ENCODE results near the gene SLC35A4. TPM values are rescaled to one million over a fixed set of nuclear protein-coding genes. Genes with fewer than 3 reads are reported as not detected.
A peak's percentile ranks its signal among the peaks of the same experiment; 100 is the strongest.

The SLC35A4 gene
- total and polyA plus RNA-seq, 2 of the 13 experiments (the other 11 are each of a cell fraction or from before 2014, with no cell fraction given), result 0.71 to 4.0 TPM

- TF ChIP-seq BRD4 (CRISPR knock-in tag; IDR thresholded peaks at IDR 0.05) (no peak), HDAC6 (IDR thresholded peaks at IDR 0.05; ENCODE audit: low read depth, low read length) (no peak), ZBTB4 (CRISPR knock-in tag; IDR thresholded peaks at IDR 0.05; ENCODE audit: borderline replicate concordance) (no peak), SPEN (CRISPR knock-in tag; IDR thresholded peaks at IDR 0.05; ENCODE audit: low read depth) (no peak), ZNF567 (CRISPR knock-in tag; IDR thresholded peaks at IDR 0.05; ENCODE audit: borderline replicate concordance) (no peak), SUZ12 (IDR thresholded peaks at IDR 0.05; ENCODE audit: low read depth, low read length) (no peak), ZNF230 (CRISPR knock-in tag; IDR thresholded peaks at IDR 0.05) (no peak), CBFB (CRISPR knock-in tag; IDR thresholded peaks at IDR 0.05) (no peak), MBNL3 (CRISPR knock-in tag; conservative IDR thresholded peaks at IDR 0.05) (no peak), NRL (CRISPR knock-in tag; IDR thresholded peaks at IDR 0.05; ENCODE audit: borderline replicate concordance) (no peak), TRAFD1 (CRISPR knock-in tag; IDR thresholded peaks at IDR 0.05; ENCODE audit: borderline replicate concordance) (no peak), SOX5 (CRISPR knock-in tag; IDR thresholded peaks at IDR 0.05; ENCODE audit: borderline replicate concordance) (peak; percentile 83), ARHGAP35 (CRISPR knock-in tag; IDR thresholded peaks at IDR 0.05; ENCODE audit: borderline replicate concordance) (no peak), MBD4 (IDR thresholded peaks at IDR 0.05; ENCODE audit: borderline replicate concordance, low read length) (no peak), NBN (conservative IDR thresholded peaks at IDR 0.05) (no peak), GPBP1L1 (CRISPR knock-in tag; IDR thresholded peaks at IDR 0.05) (no peak), WIZ (CRISPR knock-in tag; IDR thresholded peaks at IDR 0.05) (no peak), ZC3H4 (CRISPR knock-in tag; IDR thresholded peaks at IDR 0.05; ENCODE audit: borderline replicate concordance) (no peak), ZNF124 (CRISPR knock-in tag; IDR thresholded peaks at IDR 0.05) (0 out of 2 replicates have a peak, but pooled peaks have one; percentile 34), SKIL (CRISPR knock-in tag; IDR thresholded peaks at IDR 0.05; ENCODE audit: borderline replicate concordance) (peak; percentile 52; the same call in 1 of the 2 replicates), RORA (CRISPR knock-in tag; IDR thresholded peaks at IDR 0.05) (no peak)
Observed at GRCh38 chr5:140607031-140607430, 42.4 kb downstream of the SLC35A4 start (continued).

Measured in HepG2 (cell line).